ENCODE results near the gene NOC3L.

The NOC3L gene

GRCh38 chr10:94361171-94361794 lies 1.5 kb downstream of the NOC3L start:
- H4K20me1 ChIP-seq (ENCODE audit: low read depth, low read length), result no peaks in the 10 kb centered on the region
- H3K9me3 ChIP-seq (ENCODE audit: insufficient read depth, low read length), result no peaks in the 10 kb centered on the region
- TF ChIP-seq, protein P1, sequence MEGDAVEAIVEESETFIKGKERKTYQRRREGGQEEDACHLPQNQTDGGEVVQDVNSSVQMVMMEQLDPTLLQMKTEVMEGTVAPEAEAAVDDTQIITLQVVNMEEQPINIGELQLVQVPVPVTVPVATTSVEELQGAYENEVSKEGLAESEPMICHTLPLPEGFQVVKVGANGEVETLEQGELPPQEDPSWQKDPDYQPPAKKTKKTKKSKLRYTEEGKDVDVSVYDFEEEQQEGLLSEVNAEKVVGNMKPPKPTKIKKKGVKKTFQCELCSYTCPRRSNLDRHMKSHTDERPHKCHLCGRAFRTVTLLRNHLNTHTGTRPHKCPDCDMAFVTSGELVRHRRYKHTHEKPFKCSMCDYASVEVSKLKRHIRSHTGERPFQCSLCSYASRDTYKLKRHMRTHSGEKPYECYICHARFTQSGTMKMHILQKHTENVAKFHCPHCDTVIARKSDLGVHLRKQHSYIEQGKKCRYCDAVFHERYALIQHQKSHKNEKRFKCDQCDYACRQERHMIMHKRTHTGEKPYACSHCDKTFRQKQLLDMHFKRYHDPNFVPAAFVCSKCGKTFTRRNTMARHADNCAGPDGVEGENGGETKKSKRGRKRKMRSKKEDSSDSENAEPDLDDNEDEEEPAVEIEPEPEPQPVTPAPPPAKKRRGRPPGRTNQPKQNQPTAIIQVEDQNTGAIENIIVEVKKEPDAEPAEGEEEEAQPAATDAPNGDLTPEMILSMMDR (IDR thresholded peaks at IDR 0.05; ENCODE audit: insufficient read depth, low read length, poor library complexity, severe bottlenecking), result no peak
- no peak for TF ChIP-seq EZH2phosphoT487 (conservative IDR thresholded peaks at IDR 0.05; ENCODE audit: low read length)
- no peaks in the 10 kb centered on the region for H3K27me3 ChIP-seq (ENCODE audit: low read length)
- H3K9me2 ChIP-seq (replicated peaks; ENCODE audit: insufficient read depth, low read length), result no peaks in the 10 kb centered on the region
- peaks cover 14% of the 10 kb centered on the region for H3K36me3 ChIP-seq (ENCODE audit: low read length)
- H3K4me3 ChIP-seq (ENCODE audit: insufficient read depth, low read length, poor library complexity, severe bottlenecking), result peak overlapping the region; percentile 77
- H3K27ac ChIP-seq (ENCODE audit: low read depth, low read length), result no peak overlapping the region
- H3K79me2 ChIP-seq (ENCODE audit: insufficient read depth, low read length), result peaks cover 24% of the 10 kb centered on the region
- H3K4me2 ChIP-seq (ENCODE audit: low read depth, low read length, poor library complexity, severe bottlenecking), result peak overlapping the region; percentile 89
- no peak overlapping the region for H2AFZ ChIP-seq (ENCODE audit: low read depth, low read length, severe bottlenecking)
- peak overlapping the region; percentile 75 for H3K9ac ChIP-seq (ENCODE audit: low read length)
- H3F3A ChIP-seq (ENCODE audit: insufficient read depth), result no peaks in the 10 kb centered on the region

DNA sequence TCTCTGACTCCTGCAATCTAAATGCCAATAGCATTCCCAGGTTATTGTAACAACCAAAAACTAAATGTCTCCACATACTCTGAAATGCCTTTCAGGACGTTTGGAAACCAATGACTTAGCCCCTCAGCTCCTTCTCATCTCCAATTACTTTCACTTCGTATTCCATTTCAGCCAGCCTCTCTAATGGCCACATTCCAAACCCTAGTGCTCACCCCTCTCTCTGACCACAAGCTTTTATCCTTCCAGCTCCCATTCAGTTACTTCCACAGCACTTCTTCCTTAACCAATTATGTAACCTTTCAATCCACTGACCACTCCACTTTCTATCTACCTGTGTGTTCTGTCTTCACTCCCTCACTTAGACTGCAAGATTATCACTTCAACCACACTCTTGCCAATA lies 4.3 kb downstream of the NOC3L start:
- TF ChIP-seq, protein P1 (IDR thresholded peaks at IDR 0.05; ENCODE audit: insufficient read depth, low read length, poor library complexity, severe bottlenecking), result no peak
- TF ChIP-seq EZH2phosphoT487 (conservative IDR thresholded peaks at IDR 0.05; ENCODE audit: low read length), result no peak
- Histone ChIP-seq H3K4me2 (ENCODE audit: low read depth, low read length, poor library complexity, severe bottlenecking) (no peak overlapping the region), H3K27ac (ENCODE audit: low read depth, low read length) (no peak overlapping the region), H3K36me3 (ENCODE audit: low read length) (peaks cover 35% of the 10 kb centered on the region), H3K27me3 (ENCODE audit: low read length) (no peaks in the 10 kb centered on the region), H3K4me3 (ENCODE audit: insufficient read depth, low read length, poor library complexity, severe bottlenecking) (no peak overlapping the region), H4K20me1 (ENCODE audit: low read depth, low read length) (no peaks in the 10 kb centered on the region), H3K9ac (ENCODE audit: low read length) (no peak overlapping the region), H3K79me2 (ENCODE audit: insufficient read depth, low read length) (peaks cover 24% of the 10 kb centered on the region), H3K9me3 (ENCODE audit: insufficient read depth, low read length) (no peaks in the 10 kb centered on the region), H2AFZ (ENCODE audit: low read depth, low read length, severe bottlenecking) (no peak overlapping the region), H3F3A (ENCODE audit: insufficient read depth) (no peaks in the 10 kb centered on the region), H3K9me2 (replicated peaks; ENCODE audit: insufficient read depth, low read length) (no peaks in the 10 kb centered on the region)

- no peak for TF ChIP-seq EZH2phosphoT487 (conservative IDR thresholded peaks at IDR 0.05; ENCODE audit: low read length)
- TF ChIP-seq, protein P1 (IDR thresholded peaks at IDR 0.05; ENCODE audit: insufficient read depth, low read length, poor library complexity, severe bottlenecking), result no peak
- H3K4me2 ChIP-seq (ENCODE audit: low read depth, low read length, poor library complexity, severe bottlenecking), result no peak overlapping the region
- no peak overlapping the region for H3K9ac ChIP-seq (ENCODE audit: low read length)
- no peaks in the 10 kb centered on the region for H3F3A ChIP-seq (ENCODE audit: insufficient read depth)
- peaks cover 20% of the 10 kb centered on the region for H3K79me2 ChIP-seq (ENCODE audit: insufficient read depth, low read length)
- no peaks in the 10 kb centered on the region for H4K20me1 ChIP-seq (ENCODE audit: low read depth, low read length)
- no peak overlapping the region for H2AFZ ChIP-seq (ENCODE audit: low read depth, low read length, severe bottlenecking)
- no peaks in the 10 kb centered on the region for H3K27me3 ChIP-seq (ENCODE audit: low read length)
- H3K9me2 ChIP-seq (replicated peaks; ENCODE audit: insufficient read depth, low read length), result no peaks in the 10 kb centered on the region
- no peaks in the 10 kb centered on the region for H3K9me3 ChIP-seq (ENCODE audit: insufficient read depth, low read length)
- H3K4me3 ChIP-seq (ENCODE audit: insufficient read depth, low read length, poor library complexity, severe bottlenecking), result no peak overlapping the region
- peaks cover 39% of the 10 kb centered on the region for H3K36me3 ChIP-seq (ENCODE audit: low read length)
- H3K27ac ChIP-seq (ENCODE audit: low read depth, low read length), result no peak overlapping the region
Measured at GRCh38 chr10:94357193-94357592, 5.5 kb downstream of the NOC3L start.

All from SU-DHL-6 (cell line).